GM18517 (cell line): ENCODE results near the gene APOB.

Experiments used
- ATAC-seq: cut with Tn5 transposase; IDR thresholded peaks from one replicate; pipeline ENCODE4 v1.9.1; 2021; ENCODE audit warnings: mild to moderate bottlenecking, moderate library complexity; ENCODE audit not compliant: unreplicated experiment

APOB gene

DNA sequence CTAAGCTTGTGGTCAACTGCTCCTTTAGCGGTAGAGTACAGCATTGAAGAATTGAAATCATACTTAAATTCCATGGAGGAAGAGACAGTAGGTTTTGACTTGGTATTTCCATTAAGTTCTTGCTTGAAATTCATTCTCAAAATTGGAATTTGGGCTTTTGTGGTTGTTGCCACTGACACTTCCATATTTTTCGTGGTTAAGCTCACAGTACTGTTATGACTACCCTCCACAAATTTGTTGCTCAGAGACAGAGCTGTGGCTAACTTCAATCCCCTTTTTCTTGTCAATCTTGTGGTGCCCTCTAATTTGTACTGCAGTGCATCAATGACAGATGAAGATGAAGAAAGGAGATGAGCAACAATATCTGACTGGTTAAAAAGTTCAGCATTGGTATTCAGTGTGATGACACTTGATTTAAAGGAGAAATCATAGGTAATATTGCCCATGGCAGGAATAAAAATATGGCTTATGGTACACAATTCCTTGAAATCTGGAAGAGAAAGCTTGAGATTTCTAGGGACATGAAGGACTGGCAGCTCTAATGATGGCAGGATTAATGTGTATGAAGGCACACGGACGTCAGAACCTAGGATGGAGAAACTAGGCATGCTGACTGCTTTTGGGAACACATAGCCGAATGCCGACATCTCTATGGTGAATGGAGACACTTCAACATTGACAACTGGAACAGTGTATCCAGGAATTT lies 37.3 kb downstream of the APOB start:
- no peak for ATAC-seq

DNA sequence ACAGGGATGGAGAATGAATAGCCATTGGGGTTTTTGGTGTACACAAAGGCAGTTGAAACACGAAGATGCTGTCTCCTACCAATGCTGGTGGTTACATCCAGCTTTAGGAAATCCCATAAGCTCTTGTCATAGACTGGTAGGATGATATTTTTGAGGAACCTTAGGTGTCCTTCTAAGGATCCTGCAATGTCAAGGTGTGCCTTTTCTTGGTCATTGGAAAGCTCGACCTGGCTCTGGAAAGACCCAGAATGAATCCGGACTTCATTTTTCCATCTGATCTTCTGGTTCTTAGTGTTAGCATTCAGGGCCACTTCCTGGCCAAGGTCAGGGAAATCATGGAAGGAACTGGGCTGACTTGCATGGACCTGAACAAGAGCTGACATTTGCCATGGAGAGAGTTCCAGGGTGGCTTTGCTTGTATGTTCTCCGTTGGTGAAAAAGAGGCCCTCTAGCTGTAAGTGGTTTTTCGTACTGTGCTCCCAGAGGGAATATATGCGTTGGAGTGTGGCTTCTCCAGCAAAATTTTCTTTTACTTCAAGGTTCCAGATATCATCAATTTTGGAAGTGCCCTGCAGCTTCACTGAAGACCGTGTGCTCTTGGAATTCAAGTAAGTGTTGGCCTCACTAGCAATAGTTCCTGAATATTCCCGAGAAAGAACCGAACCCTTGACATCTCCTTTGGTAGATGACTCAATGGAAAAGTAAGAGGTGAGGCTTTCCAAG lies 38.0 kb downstream of the APOB start:
- ATAC-seq = no peak

GRCh38 chr2:21005111-21005699 lies 38.7 kb downstream of the APOB start:
- ATAC-seq = no peak

DNA sequence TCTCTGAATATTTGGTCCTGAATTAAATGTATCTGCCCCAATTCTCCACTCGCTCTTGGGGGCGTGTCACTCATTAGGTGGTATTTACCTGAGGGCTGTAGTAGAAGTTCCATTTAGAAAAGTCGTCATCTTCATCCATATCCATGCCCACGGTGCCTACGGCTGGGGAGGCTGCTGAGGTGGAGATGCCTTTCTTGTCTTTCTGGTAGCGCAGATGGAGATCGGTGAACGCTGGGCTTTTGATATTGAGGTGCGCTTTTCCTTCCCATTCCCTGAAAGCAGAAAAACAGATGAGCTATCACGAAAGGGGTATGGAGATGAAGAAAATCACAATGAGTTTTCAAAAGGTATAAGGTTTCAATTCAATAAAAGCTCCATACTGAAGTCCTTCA lies 39.7 kb downstream of the APOB start:
- no peak for ATAC-seq

DNA sequence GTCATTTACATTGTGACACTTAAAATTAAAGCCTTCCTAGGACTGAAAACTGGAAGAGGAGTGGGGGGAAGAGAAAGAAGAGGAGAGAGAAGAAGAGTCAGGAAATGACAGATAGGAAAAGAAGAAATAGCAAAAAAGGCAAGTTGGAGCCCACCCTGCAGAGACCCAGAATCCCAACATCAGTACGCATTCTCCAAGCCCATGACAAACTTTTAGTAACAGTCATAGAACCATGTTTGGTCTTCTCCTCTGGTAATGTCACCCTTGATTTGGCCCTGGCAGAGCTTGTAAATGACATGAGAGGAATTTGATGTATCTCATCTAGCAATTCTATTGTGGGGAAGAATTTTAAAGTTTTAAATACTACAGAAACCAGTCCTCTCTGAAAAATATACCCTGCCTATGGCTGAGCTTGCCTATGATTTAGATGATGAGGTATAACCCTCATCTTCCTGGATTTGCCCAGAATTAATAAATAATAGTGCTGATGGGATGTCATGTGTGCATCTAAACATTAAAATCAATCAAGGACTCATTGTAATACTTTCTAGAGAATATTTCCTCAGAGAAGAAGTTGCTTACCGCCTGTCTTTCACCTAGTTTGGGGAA lies 40.2 kb downstream of the APOB start:
- ATAC-seq = no peak

GRCh38 chr2:21002814-21003192 lies 41.1 kb downstream of the APOB start:
- ATAC-seq = no peak

- ATAC-seq = no peak
These were observed 41.7 kb downstream of the APOB start for GRCh38 chr2:21001988-21002813.

- no peak for ATAC-seq
These were observed 42.5 kb downstream of the APOB start for GRCh38 chr2:21001225-21001946.

GRCh38 chr2:20999906-21000645 lies 43.8 kb downstream of the APOB start:
- ATAC-seq = no peak

GRCh38 chr2:20998972-20999905 lies 44.6 kb downstream of the APOB start:
- ATAC-seq = no peak

GRCh38 chr2:20997953-20998722 lies 45.7 kb downstream of the APOB start:
- no peak for ATAC-seq

- no peak for ATAC-seq
These were observed 49.7 kb downstream of the APOB start for GRCh38 chr2:20994130-20994529.

DNA sequence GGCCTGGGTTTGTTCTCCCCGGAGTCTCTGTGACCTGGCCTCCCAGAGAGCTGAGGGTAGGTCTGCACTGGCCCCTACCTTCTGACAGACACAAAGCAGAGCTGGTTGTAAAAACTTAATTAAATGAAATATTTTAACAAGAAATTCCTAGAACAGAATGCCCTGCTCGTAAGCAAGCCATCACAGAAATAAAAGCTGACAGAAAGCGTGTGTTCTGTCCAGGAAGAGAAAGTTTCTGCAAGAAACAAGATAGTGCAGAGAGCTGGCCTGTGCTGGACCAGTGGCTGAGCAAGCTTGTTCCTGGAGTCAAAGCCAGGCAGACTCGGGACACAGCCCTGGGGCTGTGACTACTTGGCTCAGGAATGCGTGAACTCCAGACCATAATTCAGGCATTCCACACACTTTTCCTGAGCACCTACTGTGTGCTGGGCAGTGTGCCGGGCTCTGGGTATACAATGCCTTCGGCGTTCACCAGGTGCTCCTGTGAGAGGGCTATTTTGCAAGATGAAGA lies 51.6 kb downstream of the APOB start:
- ATAC-seq = no peak

- no peak for ATAC-seq
These were observed 53.1 kb downstream of the APOB start for GRCh38 chr2:20990442-20991430.

- ATAC-seq = no peak
These were observed 54.5 kb downstream of the APOB start for GRCh38 chr2:20989404-20989803.

- ATAC-seq = no peak
These were observed 55.0 kb downstream of the APOB start for GRCh38 chr2:20988905-20989304.
